ENCODE data around the gene ZFP1.

The ZFP1 gene

DNA sequence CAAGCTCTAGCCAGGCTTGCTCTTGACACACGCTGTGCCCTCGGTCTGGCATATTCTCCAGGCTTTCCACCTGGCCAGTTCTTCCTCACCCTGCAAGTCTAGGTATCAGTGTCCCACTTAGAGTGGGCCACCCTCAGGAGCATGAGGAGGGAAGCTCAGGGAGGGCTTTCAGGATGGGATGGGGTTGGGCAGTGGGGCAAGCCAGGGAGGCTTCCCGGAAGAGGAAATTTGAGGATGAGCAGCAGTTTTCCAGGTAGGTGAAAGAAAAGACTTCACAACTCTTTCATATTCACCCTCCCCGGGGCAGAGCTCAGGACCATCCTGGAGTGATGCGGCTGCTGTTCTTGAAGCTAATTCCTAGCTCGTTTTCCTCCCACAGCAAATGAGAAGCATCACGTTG, 17.2 kb upstream of the ZFP1 start:
- H3K9ac ChIP-seq (ENCODE audit: insufficient read length): no peak overlapping the region
- no peak for TF ChIP-seq EZH2 (IDR thresholded peaks at IDR 0.05)
- TF ChIP-seq POLR2AphosphoS5 (IDR thresholded peaks at IDR 0.05; ENCODE audit: borderline replicate concordance, low read depth, low read length): no peak
- TF ChIP-seq FOXP2 (optimal IDR thresholded peaks at IDR 0.05; ENCODE audit: control extremely low read depth, extremely low read length, insufficient read depth): no peak
- H3K36me3 ChIP-seq (ENCODE audit: insufficient read depth, low read length): no peaks in the 10 kb centered on the region
- H3K4me3 ChIP-seq: no peak overlapping the region
- H3K27ac ChIP-seq: no peak overlapping the region
- no peaks in the 10 kb centered on the region for H3K9me3 ChIP-seq (ENCODE audit: low read depth, low read length)
- DNase-seq (ENCODE audit: low read depth, low spot score): no peak

DNA sequence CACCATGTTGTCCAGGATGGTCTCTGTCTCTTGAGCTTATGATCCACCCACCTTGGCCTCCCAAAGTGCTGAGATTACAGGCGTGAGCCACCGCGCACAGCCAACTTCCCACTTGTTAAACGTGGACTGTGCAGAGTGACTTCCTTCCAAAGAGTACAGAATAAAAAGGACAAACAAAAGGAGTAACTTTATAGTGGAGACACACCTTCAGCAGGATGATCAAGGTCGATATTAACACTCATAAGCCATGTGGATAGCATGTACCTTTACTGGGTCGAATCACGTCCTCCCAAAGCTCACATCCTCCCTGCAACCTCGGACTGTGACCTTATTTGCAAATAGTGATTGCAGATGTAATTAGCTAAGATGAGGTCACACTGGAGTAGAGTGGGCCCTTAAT, 10.1 kb upstream of the ZFP1 start:
- Histone ChIP-seq H3K4me3 (no peak overlapping the region), H3K9ac (ENCODE audit: insufficient read length) (no peak overlapping the region), H3K27ac (no peak overlapping the region), H3K36me3 (ENCODE audit: insufficient read depth, low read length) (no peaks in the 10 kb centered on the region), H3K9me3 (ENCODE audit: low read depth, low read length) (no peaks in the 10 kb centered on the region)
- TF ChIP-seq EZH2 (IDR thresholded peaks at IDR 0.05) (no peak), FOXP2 (optimal IDR thresholded peaks at IDR 0.05; ENCODE audit: control extremely low read depth, extremely low read length, insufficient read depth) (no peak), POLR2AphosphoS5 (IDR thresholded peaks at IDR 0.05; ENCODE audit: borderline replicate concordance, low read depth, low read length) (no peak)
- DNase-seq (ENCODE audit: low read depth, low spot score): no peak

DNA sequence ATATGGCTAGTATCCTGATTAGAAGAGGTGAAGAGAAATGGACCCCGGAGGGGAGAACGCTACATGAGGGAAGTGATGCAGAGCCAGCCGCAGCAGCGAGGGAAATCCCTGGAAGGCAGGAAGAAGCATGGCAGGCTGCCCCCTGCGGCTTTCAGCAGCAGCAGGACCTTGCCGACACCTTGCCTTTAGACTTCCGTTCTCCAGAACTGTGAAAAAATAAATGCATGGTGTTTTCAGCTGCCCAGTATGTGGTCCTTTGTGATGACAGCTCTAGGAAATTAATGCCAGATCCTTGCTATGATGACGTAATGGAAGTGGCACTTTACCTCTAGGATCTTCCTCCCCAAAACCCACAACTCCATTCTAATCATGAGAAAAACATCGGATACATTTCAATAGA, 9.7 kb upstream of the ZFP1 start:
- TF ChIP-seq POLR2AphosphoS5 (IDR thresholded peaks at IDR 0.05; ENCODE audit: borderline replicate concordance, low read depth, low read length) (no peak), EZH2 (IDR thresholded peaks at IDR 0.05) (no peak), FOXP2 (optimal IDR thresholded peaks at IDR 0.05; ENCODE audit: control extremely low read depth, extremely low read length, insufficient read depth) (no peak)
- H3K36me3 ChIP-seq (ENCODE audit: insufficient read depth, low read length): no peaks in the 10 kb centered on the region
- H3K27ac ChIP-seq: no peak overlapping the region
- no peaks in the 10 kb centered on the region for H3K9me3 ChIP-seq (ENCODE audit: low read depth, low read length)
- peak; percentile 66 for DNase-seq (ENCODE audit: low read depth, low spot score)
- no peak overlapping the region for H3K9ac ChIP-seq (ENCODE audit: insufficient read length)
- H3K4me3 ChIP-seq: no peak overlapping the region

DNA sequence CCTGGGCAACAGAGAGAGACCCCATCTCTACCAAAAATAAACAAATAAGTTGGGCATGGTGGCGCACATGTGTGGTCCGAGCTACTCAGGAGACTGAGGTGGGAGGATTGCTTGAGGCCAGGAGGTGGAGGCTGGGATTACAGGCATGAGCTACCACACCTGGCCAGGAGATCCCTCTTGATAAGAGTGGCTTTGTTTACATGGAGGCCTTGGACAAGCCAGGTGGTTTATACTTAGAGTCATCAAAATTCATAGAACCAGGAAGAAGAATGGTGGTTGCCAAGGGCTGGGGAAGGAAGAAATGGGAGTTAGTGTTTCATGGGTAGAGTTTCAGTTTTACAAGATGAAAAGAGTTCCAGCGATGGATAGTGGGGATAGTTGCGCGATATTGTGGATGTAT, 8.8 kb upstream of the ZFP1 start:
- Histone ChIP-seq H3K9me3 (ENCODE audit: low read depth, low read length) (no peaks in the 10 kb centered on the region), H3K9ac (ENCODE audit: insufficient read length) (no peak overlapping the region), H3K36me3 (ENCODE audit: insufficient read depth, low read length) (no peaks in the 10 kb centered on the region), H3K27ac (no peak overlapping the region), H3K4me3 (no peak overlapping the region)
- TF ChIP-seq POLR2AphosphoS5 (IDR thresholded peaks at IDR 0.05; ENCODE audit: borderline replicate concordance, low read depth, low read length) (no peak), FOXP2 (optimal IDR thresholded peaks at IDR 0.05; ENCODE audit: control extremely low read depth, extremely low read length, insufficient read depth) (no peak), EZH2 (IDR thresholded peaks at IDR 0.05) (no peak)
- DNase-seq (ENCODE audit: low read depth, low spot score): no peak

DNA sequence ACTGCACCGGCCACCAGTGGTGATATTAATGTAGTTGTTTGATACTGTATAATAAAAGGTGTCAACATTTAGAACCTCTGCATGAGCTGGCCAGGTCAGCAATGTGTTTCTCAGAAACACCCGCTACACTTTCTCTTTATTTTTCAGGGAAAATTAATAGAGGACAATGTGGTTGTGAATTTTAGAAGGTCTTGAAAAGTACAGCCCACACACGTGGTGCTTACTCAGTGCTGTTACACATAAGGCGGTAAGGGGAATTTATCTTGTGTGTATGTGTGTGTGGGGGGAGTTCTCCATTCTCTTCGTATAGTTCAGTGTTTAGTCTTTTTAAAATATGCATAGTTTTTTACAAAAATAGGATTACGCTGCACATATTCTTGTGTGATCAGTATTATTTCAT, 4.4 kb upstream of the ZFP1 start:
- H3K4me3 ChIP-seq: no peak overlapping the region
- no peak overlapping the region for H3K9ac ChIP-seq (ENCODE audit: insufficient read length)
- no peak for TF ChIP-seq POLR2AphosphoS5 (IDR thresholded peaks at IDR 0.05; ENCODE audit: borderline replicate concordance, low read depth, low read length)
- no peaks in the 10 kb centered on the region for H3K36me3 ChIP-seq (ENCODE audit: insufficient read depth, low read length)
- no peak for DNase-seq (ENCODE audit: low read depth, low spot score)
- no peaks in the 10 kb centered on the region for H3K9me3 ChIP-seq (ENCODE audit: low read depth, low read length)
- no peak overlapping the region for H3K27ac ChIP-seq

DNA sequence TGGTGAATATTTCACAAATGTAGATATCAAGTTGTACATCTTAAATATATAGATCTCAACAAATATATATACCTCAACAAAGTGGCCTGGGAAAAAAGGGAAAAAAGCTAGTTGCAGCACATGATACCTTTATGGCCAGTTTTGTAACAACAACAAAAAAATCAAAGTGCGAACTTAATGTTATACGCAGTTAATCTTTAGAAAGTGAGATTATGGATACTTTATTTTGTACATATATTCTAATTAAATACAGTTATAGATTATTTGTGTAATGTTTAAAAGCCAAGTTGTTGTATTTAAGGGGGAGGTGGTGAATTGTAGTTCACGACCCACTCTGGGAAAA, 385 bp upstream of the ZFP1 start:
- Histone ChIP-seq H3K9ac (ENCODE audit: insufficient read length) (peak overlapping the region; percentile 32), H3K4me3 (peak overlapping the region; percentile 88; the same call in 1 of the 2 replicates), H3K36me3 (ENCODE audit: insufficient read depth, low read length) (peaks cover 13% of the 10 kb centered on the region; the same call in 1 of the 2 replicates), H3K27ac (no peak overlapping the region), H3K9me3 (ENCODE audit: low read depth, low read length) (peaks cover 2% of the 10 kb centered on the region; the same call in 1 of the 2 replicates)
- TF ChIP-seq EZH2 (IDR thresholded peaks at IDR 0.05) (no peak), FOXP2 (optimal IDR thresholded peaks at IDR 0.05; ENCODE audit: control extremely low read depth, extremely low read length, insufficient read depth) (no peak), POLR2AphosphoS5 (IDR thresholded peaks at IDR 0.05; ENCODE audit: borderline replicate concordance, low read depth, low read length) (no peak)
- DNase-seq (ENCODE audit: low read depth, low spot score): no peak

DNA sequence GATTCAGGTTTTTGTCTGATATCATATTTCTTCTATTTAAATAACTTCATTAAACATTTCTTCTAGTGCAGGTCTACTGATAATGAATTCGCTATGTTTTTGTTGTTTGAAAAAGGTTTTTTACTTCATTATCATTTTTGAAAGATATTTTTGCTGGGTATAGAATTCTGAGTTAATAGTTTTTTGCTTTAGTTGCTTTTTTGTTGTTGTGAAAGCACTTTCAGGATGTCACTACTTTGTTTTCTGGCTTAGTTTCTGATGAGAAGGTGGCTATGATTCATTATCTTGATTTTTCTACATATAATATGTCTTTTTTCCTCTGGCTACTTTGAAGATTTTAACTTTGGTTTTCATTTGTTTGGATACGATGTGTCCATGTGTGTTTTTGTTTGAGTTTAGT, 3.5 kb downstream of the ZFP1 start:
- no peak for TF ChIP-seq POLR2AphosphoS5 (IDR thresholded peaks at IDR 0.05; ENCODE audit: borderline replicate concordance, low read depth, low read length)
- peaks cover 2% of the 10 kb centered on the region; the same call in 1 of the 2 replicates for H3K9me3 ChIP-seq (ENCODE audit: low read depth, low read length)
- H3K4me3 ChIP-seq: no peak overlapping the region
- H3K27ac ChIP-seq: no peak overlapping the region
- DNase-seq (ENCODE audit: low read depth, low spot score): no peak
- no peak overlapping the region for H3K9ac ChIP-seq (ENCODE audit: insufficient read length)
- peaks cover 39% of the 10 kb centered on the region; the same call in 1 of the 2 replicates for H3K36me3 ChIP-seq (ENCODE audit: insufficient read depth, low read length)

DNA sequence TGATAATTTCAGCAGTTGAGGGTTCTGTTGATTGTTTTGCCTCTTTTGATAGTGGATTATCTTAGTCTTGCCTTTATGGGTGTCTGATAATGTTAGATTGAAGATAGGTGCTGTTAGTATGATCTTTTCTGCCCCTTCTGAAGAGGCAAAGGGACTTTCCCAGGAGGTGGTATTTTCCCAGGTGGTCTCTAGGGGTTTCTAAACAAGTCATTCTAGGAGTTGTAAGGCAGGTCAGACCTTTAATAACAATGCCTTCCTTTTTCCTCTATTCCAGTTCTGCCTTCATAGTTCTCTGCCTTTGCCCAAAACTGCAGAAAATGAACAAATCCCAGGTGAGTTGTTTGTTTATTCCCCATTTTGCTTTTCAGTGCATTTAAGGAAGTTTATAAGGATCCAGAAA, 4.3 kb downstream of the ZFP1 start:
- peaks cover 2% of the 10 kb centered on the region; the same call in 1 of the 2 replicates for H3K9me3 ChIP-seq (ENCODE audit: low read depth, low read length)
- peaks cover 41% of the 10 kb centered on the region; the same call in 1 of the 2 replicates for H3K36me3 ChIP-seq (ENCODE audit: insufficient read depth, low read length)
- H3K9ac ChIP-seq (ENCODE audit: insufficient read length): no peak overlapping the region
- no peak overlapping the region for H3K27ac ChIP-seq
- no peak overlapping the region for H3K4me3 ChIP-seq
- no peak for DNase-seq (ENCODE audit: low read depth, low spot score)
- TF ChIP-seq EZH2 (IDR thresholded peaks at IDR 0.05) (no peak), FOXP2 (optimal IDR thresholded peaks at IDR 0.05; ENCODE audit: control extremely low read depth, extremely low read length, insufficient read depth) (no peak), POLR2AphosphoS5 (IDR thresholded peaks at IDR 0.05; ENCODE audit: borderline replicate concordance, low read depth, low read length) (no peak)

DNA sequence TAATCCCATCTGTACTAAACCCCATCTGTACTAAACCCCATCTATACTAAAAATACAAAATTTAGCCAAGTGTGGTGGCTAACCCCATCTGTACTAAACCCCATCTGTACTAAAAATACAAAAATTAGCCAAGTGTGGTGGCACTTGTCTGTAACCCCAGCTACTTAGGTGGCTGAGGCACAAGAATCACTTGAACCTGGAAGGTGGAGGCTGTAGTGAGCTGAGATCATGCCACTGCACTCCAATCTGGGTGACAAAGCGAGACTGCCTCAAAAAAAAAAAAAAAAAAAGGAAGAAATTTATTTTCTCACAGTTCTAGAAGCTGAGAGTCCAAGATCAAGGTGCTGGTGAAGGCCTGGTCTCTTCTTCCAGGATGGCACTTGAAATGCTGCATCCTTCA, 12.1 kb downstream of the ZFP1 start:
- Histone ChIP-seq H3K4me3 (no peak overlapping the region), H3K9ac (ENCODE audit: insufficient read length) (no peak overlapping the region), H3K27ac (no peak overlapping the region), H3K36me3 (ENCODE audit: insufficient read depth, low read length) (peaks cover 17% of the 10 kb centered on the region; the same call in 1 of the 2 replicates), H3K9me3 (ENCODE audit: low read depth, low read length) (no peaks in the 10 kb centered on the region)
- DNase-seq (ENCODE audit: low read depth, low spot score): no peak
- TF ChIP-seq EZH2 (IDR thresholded peaks at IDR 0.05) (no peak), POLR2AphosphoS5 (IDR thresholded peaks at IDR 0.05; ENCODE audit: borderline replicate concordance, low read depth, low read length) (no peak), FOXP2 (optimal IDR thresholded peaks at IDR 0.05; ENCODE audit: control extremely low read depth, extremely low read length, insufficient read depth) (no peak)
